Renal cortex interstitium (tissue), 11 donors: ENCODE data around the gene ADAMTS3. TPM values are rescaled to one million over a fixed set of nuclear protein-coding genes. Genes with fewer than 3 reads are reported as not detected.
A peak's percentile ranks its signal among the peaks of the same experiment; 100 is the strongest.

ENCODE experiments used
- DNase-seq, 11 donors: peaks; one replicate each; pipeline ENCODE4 v3.0.0-alpha.2; 2013; ENCODE audit warnings: low read depth in 9 of 11, low spot score in 4 of 11; ENCODE audit errors: extremely low read depth in 1 of 11
- polyA plus RNA-seq, 3 donors: library from polyadenylated mRNA; unstranded; fragments of 120-200 nt; gene quantifications; one replicate each; pipeline ENCODE4 v1.2.1, GENCODE V29; 2013; ENCODE audit not compliant: insufficient read length in 3 of 3

The ADAMTS3 gene
- polyA plus RNA-seq, 3 donors, result 9.7 to 10.7 (median 10.1) TPM

DNA sequence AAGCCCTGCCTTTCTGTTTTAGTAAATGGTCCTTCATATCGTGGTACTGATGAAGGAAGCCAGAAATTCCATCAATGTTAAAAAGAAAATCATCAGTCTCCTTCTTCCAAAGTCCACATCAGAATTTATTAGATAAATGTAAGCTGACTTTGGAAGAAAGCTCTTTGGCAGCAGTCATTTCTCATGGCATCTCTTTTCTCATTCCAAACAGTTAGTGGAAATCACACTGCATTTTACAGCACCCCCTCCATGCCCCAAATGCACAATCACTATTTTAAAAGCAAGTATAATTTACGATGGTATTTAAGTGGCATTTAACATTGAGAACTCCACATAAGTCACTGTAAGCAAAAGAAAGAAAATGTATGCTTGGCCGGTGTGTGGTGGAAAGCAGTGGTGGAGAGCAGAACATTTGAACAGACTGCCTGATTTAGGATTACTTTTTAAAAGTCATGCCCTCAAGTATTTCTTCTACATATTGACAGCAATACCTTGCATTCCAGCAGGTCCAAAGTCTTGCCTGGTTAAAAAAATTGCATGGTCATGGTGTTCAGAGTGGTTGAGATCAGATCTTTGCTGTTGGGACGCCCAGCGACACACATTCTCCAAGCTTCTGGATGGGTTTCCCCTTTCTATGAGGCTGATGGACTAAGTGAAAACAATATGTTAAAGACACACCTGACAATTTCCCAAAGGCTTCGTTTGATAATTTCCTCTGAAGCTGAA, 248.6 kb downstream of the ADAMTS3 start:
- no peak for DNase-seq

GRCh38 chr4:72319601-72320021, 249.4 kb downstream of the ADAMTS3 start:
- no peak for DNase-seq

GRCh38 chr4:72318421-72319170, 250.4 kb downstream of the ADAMTS3 start:
- no peak for DNase-seq

- DNase-seq, result no peak
Observed at GRCh38 chr4:72314869-72315268, 254.2 kb downstream of the ADAMTS3 start.

DNA sequence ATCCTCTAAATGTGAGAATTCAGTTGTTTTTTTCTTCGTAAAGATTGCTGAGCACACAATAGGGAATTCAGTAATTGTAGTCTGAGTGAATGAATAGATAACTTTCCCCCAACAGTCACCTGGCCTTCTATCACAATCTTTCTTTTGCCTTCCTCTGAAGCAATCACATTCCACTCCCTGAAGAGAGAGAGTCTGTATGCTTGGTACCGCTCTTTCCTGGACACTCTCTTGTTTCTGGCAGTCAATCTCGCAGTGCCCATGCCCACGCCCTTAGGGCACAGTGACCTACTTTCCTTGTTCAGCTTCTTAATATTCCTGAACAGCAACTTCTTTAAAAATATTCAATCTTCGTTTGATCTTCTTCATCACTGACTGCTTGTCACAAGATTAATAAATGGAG, 255.9 kb downstream of the ADAMTS3 start:
- DNase-seq, result no peak

DNA sequence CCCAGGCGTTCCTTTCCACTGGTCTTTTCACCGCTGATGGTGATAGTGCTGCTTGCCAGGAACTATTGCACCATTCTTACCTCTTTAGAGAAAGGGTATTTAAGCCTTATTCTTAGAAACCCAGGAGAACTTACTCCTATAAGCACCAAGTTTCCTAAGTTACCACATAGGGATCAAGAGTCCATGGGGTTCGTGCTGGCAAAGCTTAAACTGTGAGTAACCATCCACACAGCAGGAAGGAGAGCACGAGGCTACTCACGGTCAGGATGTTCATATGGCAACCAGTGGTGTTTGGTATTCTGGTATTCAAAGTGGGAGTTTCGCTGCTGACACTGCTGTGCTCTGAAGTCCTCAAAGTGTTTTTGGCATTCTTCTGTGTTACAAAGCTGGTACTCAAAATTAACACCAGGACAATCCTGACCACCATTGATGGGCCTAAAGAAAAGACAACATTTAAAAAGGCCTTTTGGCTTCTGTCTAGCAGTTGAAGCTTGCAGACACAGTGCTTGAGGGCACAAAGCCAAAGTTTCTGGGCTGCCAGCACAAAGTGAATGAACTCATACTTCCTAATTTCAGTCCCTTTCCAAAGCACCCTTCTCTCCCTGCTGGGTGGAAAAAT, 256.9 kb downstream of the ADAMTS3 start:
- no peak for DNase-seq

DNA sequence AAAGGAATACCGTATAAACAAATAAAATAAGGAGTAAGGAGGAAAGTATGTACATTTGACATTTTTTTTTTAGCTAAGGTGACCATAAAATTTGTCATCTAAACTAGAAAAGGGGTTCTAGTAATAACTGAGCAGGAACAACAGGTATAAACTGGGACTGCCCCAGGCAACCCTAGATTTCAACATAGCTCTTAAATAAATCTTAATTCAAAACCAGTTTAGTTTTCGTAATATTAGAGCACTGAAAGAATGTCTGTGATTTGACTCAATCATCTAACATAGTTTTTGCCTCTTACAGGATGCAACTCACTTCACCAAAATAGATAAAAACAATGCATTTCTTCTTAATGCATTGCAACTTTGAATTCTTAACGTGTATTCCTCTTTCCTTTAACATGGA, 257.7 kb downstream of the ADAMTS3 start:
- DNase-seq, result no peak

GRCh38 chr4:72305620-72306019, 263.4 kb downstream of the ADAMTS3 start:
- no peak for DNase-seq

DNA sequence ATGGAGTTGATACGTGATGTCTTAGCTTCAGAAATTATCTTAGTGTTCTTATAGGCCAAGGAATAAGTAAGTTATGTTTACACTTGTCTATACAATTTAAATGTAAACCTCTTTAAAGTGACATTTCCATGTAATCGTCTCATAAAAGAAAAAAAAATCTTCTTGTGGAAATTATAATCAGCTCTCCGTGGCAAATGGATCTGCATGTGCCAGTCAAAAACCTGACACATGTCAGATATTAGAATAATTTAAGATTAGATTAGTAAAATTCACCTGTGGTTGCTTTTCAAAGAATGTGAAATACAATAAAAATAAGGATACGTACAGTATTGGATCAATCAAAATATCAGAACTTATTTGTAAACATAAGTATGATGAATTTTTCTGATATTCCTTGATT, 263.9 kb downstream of the ADAMTS3 start:
- DNase-seq, result no peak

DNA sequence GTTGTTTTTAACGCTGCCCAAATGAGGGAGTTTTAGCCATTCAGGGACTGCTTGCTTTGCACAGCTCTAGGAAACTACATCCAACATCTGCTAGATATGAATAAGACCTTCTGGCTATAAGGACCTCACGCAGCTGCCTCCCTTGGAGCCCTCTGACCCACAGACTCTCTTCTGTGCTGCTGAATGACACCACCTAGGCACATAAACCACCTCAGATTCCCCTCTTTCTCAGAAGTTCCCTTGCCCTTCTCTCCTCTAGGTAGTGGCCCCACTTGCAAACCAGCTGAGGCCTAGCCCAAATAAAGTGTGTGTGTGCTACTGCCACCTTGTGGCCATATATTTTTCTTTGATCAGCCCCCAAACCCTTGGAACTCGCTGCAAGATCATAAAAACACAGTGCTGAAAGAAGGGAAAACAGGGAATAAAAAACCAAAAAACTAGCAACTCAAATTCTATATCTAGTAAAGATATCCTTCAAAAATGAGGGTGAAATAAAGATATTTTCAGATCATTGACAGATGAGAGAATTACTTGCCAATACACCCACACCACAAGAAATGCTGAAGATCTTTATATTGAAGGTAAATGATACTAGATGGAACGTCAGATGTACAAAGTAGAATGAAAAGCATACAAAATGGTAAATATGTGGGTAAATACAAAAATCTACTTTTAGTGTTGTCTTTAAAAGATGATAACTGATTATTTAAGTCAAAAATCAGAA, 265.9 kb downstream of the ADAMTS3 start:
- DNase-seq, result peak in 6 of 11 donors; percentile 26 to 49 (median 41)

DNA sequence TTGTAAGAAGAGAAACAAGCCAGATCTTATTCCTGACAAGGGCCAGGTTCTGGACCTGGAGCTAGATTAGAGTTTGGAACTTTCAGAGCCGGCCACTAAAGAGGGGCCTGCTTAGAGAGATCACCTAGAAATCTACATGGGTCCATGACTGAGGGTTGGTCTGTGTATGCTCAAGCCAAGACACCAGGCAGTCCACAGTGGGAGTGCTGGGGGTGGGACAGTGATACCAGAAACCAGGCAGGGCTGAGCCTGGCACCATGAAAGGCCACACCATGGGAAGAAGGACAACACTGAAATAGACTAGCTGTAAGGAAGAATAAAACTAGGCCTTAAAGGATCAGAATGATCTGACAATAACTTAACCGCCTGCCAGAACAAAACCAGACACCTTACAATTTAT, 267.3 kb downstream of the ADAMTS3 start:
- DNase-seq, result no peak

- DNase-seq, result no peak
Observed at GRCh38 chr4:72300126-72300525, 268.9 kb downstream of the ADAMTS3 start.

DNA sequence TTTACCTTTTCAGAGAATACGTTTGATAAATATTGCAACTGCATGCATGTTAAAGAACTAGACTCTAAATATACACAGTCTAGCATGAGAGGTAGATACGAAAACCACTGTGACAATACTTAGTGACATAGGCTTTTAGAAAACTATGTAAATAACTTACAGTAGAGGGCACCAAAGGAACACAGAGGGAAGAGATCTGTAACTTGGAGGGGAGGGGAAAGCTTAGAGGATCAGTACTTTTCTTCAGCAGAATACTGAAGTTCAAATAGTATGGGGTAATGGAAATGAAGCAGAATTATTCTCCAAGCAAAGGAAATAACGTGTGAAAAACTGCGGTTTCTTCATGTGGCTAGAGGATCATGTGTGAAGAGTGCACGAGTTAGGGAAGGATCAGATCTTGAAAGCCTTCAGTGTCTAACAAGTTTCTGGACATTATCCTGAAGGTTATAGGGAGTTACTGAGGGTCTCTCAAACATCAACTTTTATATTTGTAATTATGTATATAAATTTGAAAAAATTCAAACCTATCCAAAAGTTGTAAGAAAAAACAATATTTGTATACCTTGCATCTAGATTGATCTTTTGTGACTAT, 273.0 kb downstream of the ADAMTS3 start:
- peak in 8 of 11 donors; percentile 23 to 46 (median 35) for DNase-seq

GRCh38 chr4:72290737-72291136, 278.3 kb downstream of the ADAMTS3 start:
- no peak for DNase-seq

- no peak for DNase-seq
Observed at GRCh38 chr4:72286910-72287309, 282.1 kb downstream of the ADAMTS3 start.

DNA sequence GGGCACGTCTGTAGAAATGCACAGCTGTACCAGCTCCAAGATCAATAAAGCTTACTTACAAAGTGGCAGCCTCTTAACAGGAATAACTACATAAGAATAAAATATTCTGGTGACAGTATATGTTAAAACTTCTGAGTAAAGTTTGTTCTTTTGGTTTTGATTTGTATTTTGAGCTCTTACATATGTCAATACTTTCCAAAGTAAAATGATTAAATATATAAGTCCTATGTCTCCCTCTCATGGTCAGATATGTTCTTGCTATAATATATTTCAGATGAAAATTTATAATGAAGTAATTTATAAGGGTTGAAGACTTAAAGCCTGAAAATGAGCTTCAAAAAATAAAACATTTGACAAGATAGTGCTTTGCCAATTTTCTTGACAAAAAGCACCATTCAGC, 282.8 kb downstream of the ADAMTS3 start:
- DNase-seq, result peak in 4 of 11 donors; percentile 1 to 11 (median 7)

DNA sequence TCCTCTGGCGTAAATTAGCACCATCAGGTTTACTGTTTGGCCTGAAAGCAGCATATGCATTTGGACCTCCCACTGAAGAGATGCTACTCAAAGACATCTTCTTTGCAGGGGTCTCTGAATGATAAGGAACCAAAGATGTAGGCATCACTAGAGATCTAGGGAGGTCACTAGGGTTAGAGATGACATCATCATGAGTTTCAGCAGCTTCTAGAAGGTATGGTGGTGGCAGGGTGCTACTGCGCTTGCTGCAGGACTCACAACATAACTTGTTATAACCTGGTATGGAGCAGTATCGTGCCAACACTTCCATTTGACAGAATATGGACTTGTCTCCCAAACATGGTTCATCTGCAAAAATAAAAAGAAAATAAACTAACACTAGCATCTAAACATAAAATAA, 285.7 kb downstream of the ADAMTS3 start:
- no peak for DNase-seq

- no peak for DNase-seq
Observed at GRCh38 chr4:72280252-72280651, 288.8 kb downstream of the ADAMTS3 start.

- no peak for DNase-seq
Observed at GRCh38 chr4:72275381-72275780, 293.6 kb downstream of the ADAMTS3 start.
